HTERT RPE-1 (cell line): ENCODE results near the gene TPSB2.
"Not testable (repeated sequence)": the region's sequence is repeated elsewhere in the genome, so short reads cannot be mapped to it uniquely, and the experiment has no call there.

Source experiments
- in situ Hi-C: fragments of 300-500 bp; cut with MboI; formaldehyde crosslinking; loops from 4 replicates; pipeline ENCODE4 v1.14.3; 2020; ENCODE audit warnings: low sequenced_read_pairs

Gene TPSB2

GRCh38 chr16:1262210-1262845 is 32.3 kb upstream of the TPSB2 start:
- in situ Hi-C loops = no loop called here

GRCh38 chr16:1261131-1261892 is 31.3 kb upstream of the TPSB2 start:
- in situ Hi-C loops = no loop called here

- in situ Hi-C loops = no loop called here
Observed at GRCh38 chr16:1260101-1260680, 30.2 kb upstream of the TPSB2 start.

DNA sequence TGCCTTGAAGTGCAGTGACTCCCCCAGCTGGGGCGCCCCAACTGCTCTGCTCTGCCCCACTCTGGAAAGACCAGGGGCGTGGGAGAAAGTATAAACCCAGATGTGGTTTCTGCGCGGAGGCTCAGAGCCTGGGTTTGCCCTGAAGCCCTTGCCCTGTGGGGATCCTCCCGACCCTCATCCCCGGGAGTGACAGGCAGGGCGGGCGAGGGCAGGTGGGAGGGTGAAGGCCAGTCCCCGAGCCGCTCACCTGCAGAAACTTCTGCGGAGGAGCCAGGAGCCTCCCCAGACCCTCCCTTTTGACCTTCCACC is 29.7 kb upstream of the TPSB2 start:
- in situ Hi-C loops = no loop called here

DNA sequence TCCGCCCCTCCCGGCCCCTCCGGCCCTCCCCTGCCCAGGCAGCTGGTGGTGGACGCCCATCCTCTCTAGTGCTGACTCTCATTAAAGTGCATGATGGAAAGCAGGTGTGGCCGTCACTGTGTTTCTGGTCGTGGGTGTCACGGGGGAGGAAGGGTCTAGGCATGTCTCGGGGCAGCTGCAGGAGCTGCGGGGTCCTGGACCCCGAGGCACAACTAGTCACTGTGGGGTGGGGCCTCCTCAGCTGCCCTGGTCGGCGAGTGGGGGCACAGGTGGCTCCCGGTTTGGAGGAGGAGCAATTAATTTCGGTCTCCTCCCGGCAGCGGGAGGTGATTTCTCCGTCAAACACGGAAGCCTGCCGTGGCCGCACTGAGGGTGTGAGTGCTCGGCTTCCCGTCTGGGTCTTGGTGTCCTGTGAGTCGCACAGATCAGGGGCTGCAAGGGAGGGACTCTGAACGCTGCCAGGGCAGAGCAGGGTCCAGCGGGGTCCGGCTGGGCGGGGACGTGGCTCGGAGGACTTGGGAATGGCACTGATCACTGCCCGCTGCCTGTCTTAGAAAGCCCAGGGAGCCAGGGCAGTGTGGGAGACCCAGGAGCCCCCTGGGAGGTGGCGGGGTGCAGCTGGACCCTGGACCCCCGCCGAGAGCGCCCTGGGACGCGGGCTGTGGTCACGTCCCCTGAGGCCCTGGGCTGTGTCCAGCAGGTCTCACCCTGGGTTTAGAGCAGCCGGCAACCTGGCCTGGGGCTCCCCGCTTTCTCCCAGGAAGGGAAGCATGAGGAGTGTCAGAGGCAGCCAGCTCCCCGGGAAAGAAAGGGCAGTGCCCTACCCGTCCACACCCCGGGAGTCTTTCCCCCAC is 29.1 kb upstream of the TPSB2 start:
- in situ Hi-C loops = no loop called here

GRCh38 chr16:1258225-1258600 is 28.2 kb upstream of the TPSB2 start:
- in situ Hi-C loops = no loop called here

DNA sequence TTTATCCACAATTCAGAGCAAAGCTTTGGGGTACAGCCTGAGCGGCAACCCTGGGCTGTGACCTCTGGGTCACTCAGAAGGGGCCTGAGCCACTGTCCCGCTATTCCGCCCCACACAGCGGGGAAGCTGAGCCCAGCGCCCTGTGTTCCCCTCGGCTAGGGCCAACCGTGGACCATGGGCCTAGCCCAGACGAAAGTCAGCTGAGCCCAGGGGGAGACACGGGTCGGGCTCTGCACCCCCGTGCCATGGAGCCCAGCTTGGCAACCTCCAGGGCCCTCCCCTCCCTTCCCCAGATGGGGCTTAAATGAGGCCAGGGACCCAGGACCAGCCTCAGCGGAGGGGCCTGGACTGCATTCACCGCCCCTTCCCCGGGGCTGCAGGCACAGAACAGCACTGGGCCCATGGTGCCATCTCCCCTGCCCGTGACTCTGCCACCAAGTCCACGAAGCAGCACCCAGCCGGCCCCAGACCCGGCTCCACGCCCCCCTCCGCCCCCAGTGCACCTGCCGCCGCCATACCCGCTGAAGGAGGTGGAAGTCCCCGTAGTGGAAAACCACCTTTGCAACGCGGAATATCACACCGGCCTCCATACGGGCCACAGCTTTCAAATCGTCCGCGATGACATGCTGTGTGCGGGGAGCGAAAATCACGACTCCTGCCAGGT is 27.7 kb upstream of the TPSB2 start:
- in situ Hi-C loops = no loop called here

DNA sequence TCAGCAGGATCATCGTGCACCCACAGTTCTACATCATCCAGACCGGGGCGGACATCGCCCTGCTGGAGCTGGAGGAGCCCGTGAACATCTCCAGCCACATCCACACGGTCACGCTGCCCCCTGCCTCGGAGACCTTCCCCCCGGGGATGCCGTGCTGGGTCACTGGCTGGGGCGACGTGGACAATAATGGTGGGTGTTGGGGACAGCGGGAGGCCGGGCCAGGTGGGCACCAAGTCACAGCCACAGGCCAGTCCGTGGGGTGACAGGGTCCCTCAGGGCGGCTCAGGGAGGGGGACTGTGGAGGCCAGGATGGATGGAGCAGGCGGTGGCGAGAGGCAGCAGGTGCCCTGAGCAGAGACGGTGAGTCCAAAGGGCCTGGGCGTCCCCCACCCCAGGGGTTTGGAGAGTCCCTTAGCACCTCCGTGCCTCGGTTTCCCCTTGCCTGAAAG is 26.9 kb upstream of the TPSB2 start:
- in situ Hi-C loops = no loop called here

DNA sequence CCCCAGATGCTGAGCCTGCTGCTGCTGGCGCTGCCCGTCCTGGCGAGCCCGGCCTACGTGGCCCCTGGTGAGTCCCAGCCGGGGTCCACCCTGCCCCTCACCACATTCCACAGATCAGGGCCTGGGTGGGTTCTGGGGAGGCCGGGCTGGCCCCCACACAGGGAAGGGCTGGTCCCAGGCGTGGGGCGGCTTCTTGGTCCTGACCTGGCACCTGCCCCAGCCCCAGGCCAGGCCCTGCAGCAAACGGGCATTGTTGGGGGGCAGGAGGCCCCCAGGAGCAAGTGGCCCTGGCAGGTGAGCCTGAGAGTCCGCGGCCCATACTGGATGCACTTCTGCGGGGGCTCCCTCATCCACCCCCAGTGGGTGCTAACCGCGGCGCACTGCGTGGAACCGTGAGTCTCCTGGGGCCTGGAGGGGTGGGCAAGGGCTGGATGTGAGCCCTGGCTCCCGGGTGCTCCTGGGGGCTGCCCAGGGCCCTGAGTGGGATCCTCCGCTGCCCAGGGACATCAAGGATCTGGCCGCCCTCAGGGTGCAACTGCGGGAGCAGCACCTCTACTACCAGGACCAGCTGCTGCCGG is 26.4 kb upstream of the TPSB2 start:
- in situ Hi-C loops = not testable (repeated sequence)

DNA sequence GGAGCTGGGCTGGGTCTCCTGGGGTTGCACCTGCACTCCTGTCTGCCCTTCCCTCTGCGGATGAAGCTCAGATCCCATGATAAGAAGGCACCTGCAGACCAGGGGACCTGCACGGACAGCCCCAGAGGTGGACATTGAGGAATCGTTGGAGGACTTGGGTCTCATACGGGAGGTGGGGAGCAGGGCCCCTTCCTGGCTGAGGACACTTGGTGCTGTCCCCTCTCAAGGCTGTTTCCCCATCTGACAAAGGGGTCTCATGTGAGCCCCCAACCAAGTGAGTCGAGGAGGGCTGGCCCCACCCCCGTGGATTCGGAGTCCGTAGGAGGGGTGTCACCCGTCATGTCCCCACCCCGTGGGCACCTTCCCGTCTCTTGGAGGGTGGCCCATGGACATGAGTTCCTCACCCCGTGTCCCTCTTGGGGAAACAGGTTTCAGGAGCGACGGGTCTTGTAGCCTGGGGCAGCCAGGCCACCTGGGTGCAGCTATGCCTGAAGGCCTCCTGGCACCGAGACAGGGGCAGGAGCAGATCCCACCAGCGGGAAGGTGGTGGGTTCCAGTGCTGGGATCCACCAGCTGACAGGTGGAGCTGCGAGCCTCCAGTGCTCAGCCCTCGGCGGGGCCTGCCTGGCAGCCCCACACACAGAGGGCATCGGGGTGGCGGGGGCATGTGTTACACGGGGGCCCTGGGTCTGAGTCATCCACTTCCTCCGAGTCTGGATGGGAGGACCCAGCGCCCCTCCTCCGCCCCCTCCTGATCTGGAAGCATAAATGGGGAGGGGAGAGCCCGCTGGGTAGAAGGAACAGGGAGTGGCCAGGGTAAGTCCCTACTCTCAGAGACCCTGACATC is 25.5 kb upstream of the TPSB2 start, which contains the start of gene TPSD1:
Gene TPSD1, plus strand, starts transcription at position 794 of the 847 bp plus-strand sequence. CDS start 212 bp downstream, outside the sequence.
- in situ Hi-C loops = not testable (repeated sequence)

DNA sequence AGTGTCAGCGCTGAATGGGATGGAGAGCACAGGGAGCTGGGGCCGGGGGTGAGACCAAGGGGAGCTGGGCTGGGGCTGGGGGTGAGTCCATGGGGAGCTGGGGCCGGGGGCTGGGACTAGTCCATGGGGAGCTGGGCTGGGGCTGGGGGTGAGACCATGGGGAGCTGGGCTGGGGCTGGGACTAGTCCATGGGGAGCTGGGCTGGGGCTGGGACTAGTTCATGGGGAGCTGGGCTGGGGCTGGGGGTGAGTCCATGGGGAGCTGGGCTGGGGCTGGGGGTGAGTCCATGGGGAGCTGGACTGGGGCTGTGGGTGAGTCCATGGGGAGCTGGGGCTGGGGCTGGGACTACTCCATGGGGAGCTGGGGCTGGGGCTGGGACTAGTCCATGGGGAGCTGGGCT is 24.8 kb upstream of the TPSB2 start:
- in situ Hi-C loops = not testable (repeated sequence)

DNA sequence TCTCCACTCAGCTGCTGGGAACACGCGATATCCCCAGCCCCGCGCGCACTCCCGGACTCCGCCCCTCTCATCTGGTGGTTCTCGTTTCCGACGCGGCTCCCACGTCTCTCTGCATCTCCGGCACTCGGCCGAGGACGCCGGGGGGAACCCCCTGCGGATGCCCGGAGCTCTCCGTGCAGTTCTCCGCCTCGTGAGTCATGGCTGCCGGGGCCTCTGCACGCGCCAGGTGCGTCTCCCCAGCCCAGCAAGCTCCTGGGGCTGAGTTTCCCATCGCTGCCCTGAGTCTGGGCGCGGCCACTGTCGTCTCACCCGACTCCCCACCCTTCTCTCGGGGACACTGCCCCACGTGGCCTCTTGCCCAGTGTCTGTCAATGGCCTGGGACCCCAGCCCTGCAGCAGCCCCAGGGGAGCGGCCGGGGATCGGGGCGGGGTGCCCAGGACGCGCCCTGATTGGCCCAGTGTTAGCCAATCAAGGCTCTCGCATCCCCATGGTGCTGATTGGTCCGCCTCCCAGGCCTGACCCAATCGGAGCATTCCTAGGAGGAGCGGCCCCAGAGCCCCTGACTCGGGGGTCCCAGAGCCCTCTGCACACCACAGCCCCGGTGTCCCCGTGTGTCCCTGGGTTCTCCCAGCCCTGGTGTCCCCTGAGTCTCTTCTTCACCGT is 23.8 kb upstream of the TPSB2 start:
- in situ Hi-C loops = not testable (repeated sequence)

DNA sequence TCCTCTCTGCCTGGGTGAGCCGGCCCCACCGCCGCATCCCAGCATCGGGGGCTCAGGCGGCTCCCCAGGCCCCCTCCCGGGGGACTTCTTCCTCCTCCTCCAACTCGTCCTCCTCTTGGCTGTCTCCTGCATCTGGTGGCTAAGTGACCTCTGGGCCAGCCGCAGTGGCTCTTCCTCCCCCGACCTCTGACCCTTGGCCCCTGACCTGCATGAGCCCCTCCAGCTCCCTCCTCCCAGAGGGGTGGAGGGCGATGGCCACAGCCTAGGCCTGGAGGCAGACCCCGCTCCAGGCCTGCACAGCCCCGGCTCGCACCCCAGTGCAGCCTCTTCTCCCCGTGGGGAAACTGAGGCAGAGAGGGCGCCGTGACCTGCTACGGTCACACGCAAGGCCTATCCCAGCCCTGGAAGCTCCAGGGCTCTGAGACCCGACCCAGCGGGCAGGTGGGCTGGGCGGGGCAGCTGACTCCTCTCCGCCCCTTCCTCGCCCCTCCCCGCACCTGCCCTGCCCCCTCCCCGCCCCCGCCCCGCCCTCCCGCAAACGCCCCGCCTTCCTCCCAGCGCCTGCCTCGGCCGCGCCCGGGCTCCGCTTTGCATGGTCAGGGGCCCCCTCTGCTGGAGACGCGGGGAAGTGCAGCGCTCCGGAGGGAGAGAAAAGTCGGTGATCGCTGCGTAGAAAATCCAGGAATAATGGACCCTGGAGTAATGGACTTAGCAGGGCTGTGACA is 19.2 kb upstream of the TPSB2 start:
- in situ Hi-C loops = not testable (repeated sequence)

DNA sequence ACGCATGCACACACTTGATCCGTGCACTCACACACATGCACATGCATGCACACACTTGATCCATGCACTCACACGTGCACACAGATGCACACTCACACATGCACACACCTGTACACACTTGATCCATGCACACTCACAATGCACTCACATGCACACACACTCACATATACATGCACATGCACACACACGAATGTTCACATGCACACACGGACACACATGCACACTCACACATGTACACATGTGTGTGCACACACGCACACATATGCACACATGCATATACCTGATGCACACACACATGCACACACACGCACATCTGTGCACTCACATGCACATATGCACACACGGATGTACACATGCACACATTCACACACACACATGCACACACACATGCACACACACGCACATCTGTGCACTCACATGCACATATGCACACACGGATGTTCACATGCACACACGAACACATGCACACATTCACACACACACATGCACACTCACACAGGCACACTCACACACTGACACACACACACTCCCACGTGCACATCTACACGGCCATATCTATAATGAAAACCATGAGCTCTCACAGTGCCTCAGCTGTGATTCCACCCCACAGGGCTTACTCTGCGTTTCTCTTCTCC is 18.0 kb upstream of the TPSB2 start:
- in situ Hi-C loops = not testable (repeated sequence)

DNA sequence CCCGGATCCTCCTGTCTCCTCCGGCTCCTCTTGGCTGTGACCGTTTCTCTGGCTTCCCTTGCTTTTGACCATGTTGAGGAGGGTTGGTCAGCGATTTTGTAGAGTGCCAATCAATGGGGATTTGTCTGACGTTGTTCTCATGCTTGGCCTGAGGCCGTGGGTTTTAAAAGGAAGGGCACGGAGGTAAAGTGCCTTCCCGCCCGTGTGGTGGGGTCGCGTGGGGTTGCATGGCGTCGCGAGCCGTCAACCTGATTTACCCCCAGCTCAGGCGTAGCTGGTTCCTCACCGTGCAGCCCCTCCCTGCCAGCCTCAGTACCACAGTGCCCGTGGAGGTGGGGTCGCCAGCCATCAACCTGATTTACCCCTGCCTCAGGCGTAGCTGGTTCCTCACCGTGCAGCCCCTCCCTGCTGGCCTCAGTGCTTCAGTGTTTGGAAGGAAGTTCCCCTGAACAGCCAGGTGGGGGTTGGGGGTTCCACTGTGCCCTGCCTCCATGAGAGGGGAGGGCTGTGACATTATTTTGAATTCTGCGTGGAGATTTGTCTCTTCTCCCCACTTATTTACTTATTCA is 15.6 kb upstream of the TPSB2 start:
- in situ Hi-C loops = no loop called here

DNA sequence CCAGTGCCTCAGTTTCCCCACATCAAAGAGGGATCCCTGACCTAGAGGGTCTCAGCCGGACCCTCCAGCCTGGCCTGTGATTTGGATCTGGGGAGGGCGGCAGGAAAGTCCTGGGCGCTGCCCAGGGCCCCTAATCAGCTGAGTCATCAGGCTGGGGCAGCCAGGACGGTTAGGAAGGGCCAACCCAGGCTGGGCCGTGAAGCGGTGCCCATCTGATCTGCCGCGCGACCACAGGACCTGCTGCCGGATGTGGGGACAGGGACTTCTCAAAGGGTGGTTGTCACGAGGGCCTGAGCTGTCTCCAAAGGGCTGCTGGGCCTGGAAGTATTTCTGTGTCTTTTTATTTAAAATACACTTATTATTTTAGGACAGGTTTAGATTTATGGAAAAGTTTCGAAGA is 14.9 kb upstream of the TPSB2 start:
- in situ Hi-C loops = no loop called here
